ENCODE results near the gene LRP1B. TPM values are rescaled to one million over a fixed set of nuclear protein-coding genes. Genes with fewer than 3 reads are reported as not detected.

Gene LRP1B
- total RNA-seq, 1 donor from 2014 or later, result 71.4 TPM

- no peak for DNase-seq
These were observed 1238.4 kb downstream of the LRP1B start for GRCh38 chr2:140892436-140892835.

DNA sequence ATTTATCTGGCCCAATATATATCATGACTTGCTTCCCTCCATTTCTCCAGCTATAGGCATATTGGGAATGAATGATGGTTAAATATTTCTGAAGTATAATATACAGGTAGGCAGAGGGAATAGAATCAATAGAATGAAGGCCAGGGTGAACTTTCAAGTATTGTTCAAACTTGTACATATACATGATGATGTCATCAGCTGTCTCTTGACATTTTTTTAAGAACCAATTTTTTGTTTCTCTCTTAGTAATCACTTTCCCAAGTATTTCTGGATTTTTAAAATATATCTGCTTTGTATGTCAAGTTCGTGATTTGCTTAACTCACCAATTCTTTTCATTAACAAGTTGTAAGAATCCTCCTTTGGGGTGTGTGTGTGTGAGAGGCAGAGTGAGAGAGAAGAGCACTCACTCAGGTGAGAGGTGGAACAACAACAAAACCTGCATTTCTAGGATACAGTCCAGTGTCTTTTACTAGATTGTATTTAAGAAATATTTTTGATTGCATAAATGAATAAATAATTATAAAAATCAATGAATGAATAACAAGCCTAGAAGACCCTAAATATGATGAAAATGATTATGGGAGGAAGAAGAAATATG is 1239.1 kb downstream of the LRP1B start:
- no peak for DNase-seq

GRCh38 chr2:140882671-140883620 is 1247.9 kb downstream of the LRP1B start:
- DNase-seq, result no peak

GRCh38 chr2:140880573-140880972 is 1250.2 kb downstream of the LRP1B start:
- no peak for DNase-seq

DNA sequence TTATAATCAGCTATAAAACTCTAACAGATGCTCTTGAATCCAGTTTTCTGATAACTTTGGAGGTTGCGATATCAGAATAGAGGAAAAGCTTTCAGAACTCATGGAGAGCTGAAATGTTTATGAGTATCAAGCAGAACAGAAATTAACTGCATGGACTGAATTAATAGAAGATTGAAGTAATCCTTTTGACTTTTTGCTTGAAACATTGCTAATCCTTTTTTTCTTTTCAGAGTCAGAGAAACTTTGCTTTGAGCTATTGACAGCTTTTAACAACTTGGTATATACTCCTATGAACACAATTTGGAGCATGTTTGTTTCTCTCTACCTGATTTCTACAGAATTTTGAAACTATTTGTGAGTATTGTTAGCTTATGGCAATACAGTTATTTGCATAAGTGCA is 1254.8 kb downstream of the LRP1B start:
- no peak for DNase-seq

- no peak for DNase-seq
These were observed 1256.8 kb downstream of the LRP1B start for GRCh38 chr2:140873915-140874531.

- no peak for DNase-seq
These were observed 1260.9 kb downstream of the LRP1B start for GRCh38 chr2:140869925-140870324.

DNA sequence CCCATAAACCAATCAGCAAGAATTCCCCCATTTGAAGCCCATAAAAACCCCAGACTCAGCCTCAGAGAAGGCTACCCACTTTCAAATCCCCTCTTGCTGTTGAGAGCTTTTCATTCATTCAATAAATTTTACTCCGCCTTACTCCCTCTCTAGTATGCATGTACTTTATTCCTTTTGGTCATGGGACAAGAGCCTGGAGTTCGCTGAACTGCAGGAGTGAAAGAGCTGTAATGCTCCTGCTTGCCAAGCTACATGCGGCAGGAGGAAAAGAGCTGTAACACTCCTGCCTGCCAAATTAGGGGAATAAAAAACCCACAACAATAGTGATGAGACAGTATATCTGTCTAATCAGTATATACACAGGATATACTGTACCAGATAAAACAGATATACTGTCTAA is 1261.7 kb downstream of the LRP1B start:
- no peak for DNase-seq

GRCh38 chr2:140865837-140866236 is 1265.0 kb downstream of the LRP1B start:
- DNase-seq, result no peak

- DNase-seq, result no peak
These were observed 1267.1 kb downstream of the LRP1B start for GRCh38 chr2:140863713-140864112.

DNA sequence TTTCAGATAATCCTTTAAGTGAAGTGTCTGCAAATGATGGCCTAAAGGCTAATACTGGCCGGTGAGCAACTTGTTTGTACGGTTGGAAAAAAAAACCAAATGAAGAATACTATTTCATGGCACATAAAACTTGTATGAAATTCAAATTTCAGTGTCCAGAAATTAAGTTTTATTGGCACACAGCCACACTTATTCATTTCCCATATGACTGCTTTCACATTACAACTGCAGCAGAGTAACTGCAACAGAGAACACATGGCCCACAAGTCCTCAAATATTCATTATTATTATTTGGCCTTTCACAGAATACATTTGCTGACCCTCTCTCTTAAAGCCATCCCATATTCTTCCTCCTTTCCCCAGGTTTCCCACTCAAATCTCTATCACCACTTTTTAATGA is 1268.6 kb downstream of the LRP1B start:
- no peak for DNase-seq

GRCh38 chr2:140861666-140862065 is 1269.2 kb downstream of the LRP1B start:
- DNase-seq, result no peak

DNA sequence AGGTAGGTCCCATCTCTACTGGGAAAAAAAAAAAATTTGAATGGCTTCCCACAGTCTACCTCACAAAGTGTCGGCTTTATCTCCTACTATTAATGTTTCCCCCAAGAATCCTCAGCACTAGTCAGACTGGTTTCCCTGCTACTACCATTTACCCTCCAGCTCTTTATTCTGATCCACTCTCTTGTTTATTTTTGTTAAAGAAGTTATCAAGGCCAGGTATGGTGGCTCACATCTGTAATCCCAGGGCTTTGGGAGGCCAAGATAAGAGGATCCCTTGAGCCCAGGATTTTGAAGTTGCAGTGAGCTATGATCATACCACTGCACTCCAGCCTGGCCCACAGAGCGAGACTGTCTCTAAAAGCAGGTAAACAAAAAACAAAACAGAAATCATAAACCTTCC is 1275.3 kb downstream of the LRP1B start:
- DNase-seq, result no peak

DNA sequence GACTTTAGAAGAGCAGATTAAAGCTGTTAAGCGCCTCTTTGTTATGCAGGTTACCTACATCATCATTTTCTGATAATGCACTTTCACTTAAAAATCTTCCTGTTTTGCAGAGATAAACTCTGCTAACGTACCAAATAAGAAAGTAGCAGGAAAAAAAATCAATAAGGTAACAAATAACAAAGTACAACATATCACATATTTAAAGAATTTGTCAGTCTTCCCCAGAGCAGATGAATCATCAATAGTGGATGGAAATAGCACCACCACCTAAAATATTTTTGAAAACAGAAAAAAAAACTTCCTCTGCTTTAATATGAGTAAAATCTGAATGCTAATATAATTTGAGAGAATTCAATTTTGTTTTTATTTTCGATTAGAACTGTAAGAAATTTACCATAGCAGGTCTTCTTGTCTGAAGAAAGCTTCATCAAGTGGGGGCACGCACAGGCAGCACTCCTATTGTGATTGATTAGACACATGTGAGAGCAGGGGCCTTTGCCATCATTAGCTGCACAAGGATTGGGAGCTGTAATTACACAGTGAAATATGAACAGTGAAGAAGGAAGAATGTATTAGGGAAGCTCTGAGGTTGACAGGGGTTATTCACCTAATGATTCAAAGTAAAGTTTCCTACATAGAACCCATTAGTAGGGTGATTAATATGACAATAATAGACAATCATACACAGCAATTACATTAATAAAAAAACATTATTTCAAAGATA is 1279.4 kb downstream of the LRP1B start:
- DNase-seq, result no peak

DNA sequence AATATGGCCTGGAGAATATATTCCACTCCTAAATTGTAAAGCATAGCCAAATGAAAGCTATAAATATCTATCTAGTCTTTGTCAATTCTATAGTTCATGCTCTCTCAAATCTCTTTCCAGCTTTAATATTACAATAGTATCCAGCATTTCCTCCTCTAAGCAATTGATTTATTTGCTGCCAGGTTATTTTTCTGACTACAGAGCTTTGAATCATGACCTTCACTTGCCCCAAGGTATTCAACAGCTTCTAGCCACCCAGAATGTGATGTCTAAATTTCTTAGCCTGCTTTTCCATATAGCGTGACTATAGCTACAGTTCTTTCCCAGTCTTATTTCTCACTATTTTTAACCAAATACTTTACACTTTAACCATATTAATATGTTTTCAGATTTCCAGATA is 1287.6 kb downstream of the LRP1B start:
- DNase-seq, result no peak

DNA sequence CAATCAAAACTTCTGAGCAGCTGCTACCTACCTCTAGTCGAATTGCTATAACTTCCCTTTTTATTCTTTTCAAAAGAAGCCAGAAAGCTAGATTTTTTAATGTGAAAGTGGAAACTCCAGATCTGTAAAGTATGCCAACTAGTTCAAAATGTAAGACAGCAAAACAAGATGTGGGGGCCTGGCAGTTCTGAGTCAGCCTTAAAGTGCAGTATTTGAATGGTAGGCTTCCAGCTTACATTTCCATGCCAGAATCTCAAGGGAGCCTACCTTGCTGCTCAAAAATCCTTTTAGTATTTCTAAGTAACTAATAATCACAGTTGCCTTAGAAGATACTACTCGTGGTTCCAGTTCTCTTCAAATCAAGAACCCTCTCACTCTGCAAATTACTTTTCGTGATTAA is 1288.7 kb downstream of the LRP1B start:
- DNase-seq, result no peak

DNA sequence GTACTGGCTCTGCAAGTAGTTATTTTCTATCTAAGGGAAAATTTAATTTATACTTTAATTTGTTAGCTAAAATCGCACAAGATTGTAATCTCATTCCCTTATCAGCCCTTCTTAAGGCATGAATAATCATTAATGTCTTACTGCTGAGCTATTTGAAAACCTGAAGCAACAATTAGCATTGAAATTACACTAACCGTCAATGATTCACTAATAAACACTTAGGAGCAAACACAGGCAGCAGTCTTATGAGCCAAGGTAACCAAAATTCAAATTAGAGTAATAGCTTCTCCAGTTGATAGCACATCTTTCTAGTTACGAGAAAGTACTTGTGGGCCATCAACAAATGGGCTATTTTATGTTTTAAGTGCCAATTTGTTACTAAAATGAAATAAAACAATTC is 1289.7 kb downstream of the LRP1B start:
- DNase-seq, result no peak

- no peak for DNase-seq
These were observed 1294.0 kb downstream of the LRP1B start for GRCh38 chr2:140836826-140837225.

GRCh38 chr2:140835079-140835478 is 1295.7 kb downstream of the LRP1B start:
- DNase-seq, result no peak

GRCh38 chr2:140814141-140814540 is 1316.7 kb downstream of the LRP1B start:
- DNase-seq, result no peak

- DNase-seq, result no peak
These were observed 1322.0 kb downstream of the LRP1B start for GRCh38 chr2:140808820-140809219.

GRCh38 chr2:140808211-140808610 is 1322.6 kb downstream of the LRP1B start:
- DNase-seq, result no peak

Measured in occipital lobe (tissue), 2 donors.